HepG2 (cell line): Measurements from ENCODE around the gene NFATC2. TPM values are rescaled to one million over a fixed set of nuclear protein-coding genes. Genes with fewer than 3 reads are reported as not detected.

Experiments
- ATAC-seq: fragments of 200-7000 bp; cut with Tn5 transposase; 3 replicates; pipeline ENCODE4 v1.9.1; 2020; ENCODE audit warnings: mild to moderate bottlenecking, moderate library complexity
- BruUV-seq: library from RNA; stranded (reverse); fragments of 400-500 nt; replicated peaks from 2 replicates; lab custom pipeline; 2021; lab: Mats Ljungman, UMichigan
- CTCF ChIA-PET: fragments of 300-600 bp; formaldehyde crosslinking; extraction: SDS; loops from one replicate; lab custom pipeline; 2021; ENCODE audit warnings: low total read pairs, inconsistent platforms, low intra/inter-chr PET ratio; lab: Yijun Ruan, JAX
- POLR2A ChIA-PET: fragments of 350-600 bp; sonication (Branson Sonifier 250); formaldehyde crosslinking; loops from one replicate; lab custom pipeline; 2020; ENCODE audit warnings: antibody characterized with exemption, inconsistent platforms; lab: Yijun Ruan, JAX
- DNase-seq: peaks from one replicate; pipeline ENCODE4 v3.0.0-alpha.2; 2015; ENCODE audit warnings: low spot score
- FAIRE-seq: peaks from 3 replicates; lab custom pipeline; 2011; peaks lifted over from hg19 to GRCh38; lab: Jason Lieb, UNC
- H2AFZ ChIP-seq: one replicate; pipeline ENCODE4 v1.6.1; 2011; ENCODE audit warnings: low read length, inconsistent platforms
- H3K27ac ChIP-seq: fragments of 300-600 bp; 3 replicates; pipeline ENCODE4 v1.8.0; 2011; ENCODE audit warnings: mixed run types, mild to moderate bottlenecking, mixed read lengths, low read length, inconsistent platforms; ENCODE audit not compliant: insufficient read depth; ENCODE audit errors: extremely low read length
- H3K27me3 ChIP-seq, 2 experiments: fragments of 200-600 bp in 1 of 2; 2 replicates in 1 of 2; 3 replicates in 1 of 2; pipeline versions ENCODE4 v1.6.0 to v1.8.0; 2011; ENCODE audit warnings: low read length in 2 of 2, mild to moderate bottlenecking in 2 of 2, moderate library complexity in 2 of 2, inconsistent platforms in 1 of 2; ENCODE audit not compliant: insufficient read depth in 2 of 2, control insufficient read depth in 1 of 2
- H3K36me3 ChIP-seq, 2 experiments: fragments of 200-600 bp in 1 of 2; replicated peaks in 1 of 2; 2 replicates in 1 of 2; 3 replicates in 1 of 2; pipeline versions ENCODE4 v1.5.1 to v1.8.0; 2011; ENCODE audit warnings: low read length in 2 of 2, inconsistent platforms in 1 of 2; ENCODE audit not compliant: insufficient read depth in 2 of 2, control insufficient read depth in 1 of 2
- H3K4me1 ChIP-seq: 2 replicates; pipeline ENCODE4 v1.5.1; 2012; ENCODE audit warnings: low read length, inconsistent platforms; ENCODE audit not compliant: insufficient read depth
- H3K4me2 ChIP-seq: 2 replicates; pipeline ENCODE4 v1.6.0; 2011; ENCODE audit warnings: low read depth, low read length, inconsistent platforms
- H3K4me3 ChIP-seq, 3 experiments: fragments of 200-600 bp in 1 of 3; sonication (generic), shearing (Covaris generic) in 1 of 3; replicated peaks in 1 of 3; 2 replicates each; pipeline ENCODE4 v1.5.1; 2011 to 2016; ENCODE audit warnings: low read length in 3 of 3, inconsistent platforms in 2 of 3, low read depth in 2 of 3, mild to moderate bottlenecking in 2 of 3, control low read depth in 1 of 3, mixed read lengths in 1 of 3; ENCODE audit not compliant: insufficient read depth in 1 of 3
- H3K79me2 ChIP-seq: one replicate; pipeline ENCODE4 v1.6.1; 2011; ENCODE audit warnings: low read length, inconsistent platforms; ENCODE audit not compliant: insufficient read depth
- H3K9ac ChIP-seq: 2 replicates; pipeline ENCODE4 v1.6.0; 2011; ENCODE audit warnings: mild to moderate bottlenecking, low read depth, low read length, inconsistent platforms; ENCODE audit not compliant: insufficient read depth
- H3K9me3 ChIP-seq: 2 replicates; pipeline ENCODE4 v1.5.1; 2012; ENCODE audit warnings: mild to moderate bottlenecking, low read length
- H4K20me1 ChIP-seq: 2 replicates; pipeline ENCODE4 v1.6.0; 2011; ENCODE audit warnings: inconsistent platforms, mild to moderate bottlenecking, low read length, moderate library complexity; ENCODE audit not compliant: insufficient read depth
- ATF7-NPFF ChIP-seq: sonication (generic); formaldehyde crosslinking; IDR thresholded peaks from 2 replicates; pipeline ENCODE4 v1.8.1; 2023; ENCODE audit warnings: mild to moderate bottlenecking, low read depth, missing genetic modification reagents, moderate library complexity
- DNMT1 ChIP-seq: sonication (generic); formaldehyde crosslinking; IDR thresholded peaks from 2 replicates; pipeline ENCODE4 v1.5.1; 2020; ENCODE audit warnings: mild to moderate bottlenecking, missing genetic modification reagents
- HMGA1 ChIP-seq: sonication (generic); formaldehyde crosslinking; conservative IDR thresholded peaks from 2 replicates; pipeline ENCODE4 v1.4.0; 2020; ENCODE audit warnings: missing genetic modification reagents
- HOXA3 ChIP-seq: sonication (generic); formaldehyde crosslinking; IDR thresholded peaks from 2 replicates; pipeline ENCODE4 v1.5.0; 2020; ENCODE audit warnings: missing genetic modification reagents
- LCORL ChIP-seq, 2 experiments: fragments of 450-650 bp in 1 of 2; sonication (generic) in 1 of 2; formaldehyde crosslinking in 1 of 2; IDR thresholded peaks; 2 replicates each; pipeline versions ENCODE4 v1.5.0 to v1.6.1; 2017 to 2020; ENCODE audit warnings: antibody characterized with exemption in 1 of 2, missing genetic modification reagents in 1 of 2
- ZMYM3 ChIP-seq: sonication (generic); formaldehyde crosslinking; IDR thresholded peaks from 2 replicates; pipeline ENCODE4 v1.5.1; 2020; ENCODE audit warnings: mild to moderate bottlenecking, missing genetic modification reagents
- ZNF629 ChIP-seq: sonication (generic); formaldehyde crosslinking; conservative IDR thresholded peaks from 2 replicates; pipeline ENCODE4 v1.5.0; 2020; ENCODE audit warnings: missing genetic modification reagents
- WGBS: methylation state at CpG from one replicate; pipeline ENCODE4 v1.1.6; 2017; ENCODE audit warnings: low lambda C conversion rate; 5-methylcytosine and 5-hydroxymethylcytosine counted together
- in situ Hi-C: cut with HindIII; loops from 2 replicates; pipeline ENCODE4 v1.10.0; 2017; ENCODE audit warnings: low pct_unique_long_range_greater_than_20kb; ENCODE audit not compliant: extremely low pct_ligation_motif_present
- intact Hi-C: fragments of 100-400 bp; cut with micrococcal nuclease; formaldehyde crosslinking; loops from one replicate; pipeline ENCODE4 v1.10.0; 2022; ENCODE audit not compliant: unreplicated experiment
- polyA plus RNA-seq, 8 experiments: library from polyadenylated mRNA; depleted of rRNA in 3 of 8; stranded (reverse) in 7 of 8; unstranded in 1 of 8; fragments of >200 nt; fragmentation: Illumina TruSeq in 4 of 8; extraction: Trizol in 4 of 8; gene quantifications; 2 replicates each; pipeline versions ENCODE4 v1.2.1 to v1.2.3, GENCODE V29; 2011 to 2016; ENCODE audit warnings: low read depth in 4 of 8, missing spikeins in 1 of 8, mixed read lengths in 1 of 8; ENCODE audit not compliant: insufficient read depth in 1 of 8
- total RNA-seq, 5 experiments: library from RNA; depleted of rRNA; stranded (reverse); fragments of >200 nt; fragmentation: Illumina TruSeq; extraction: Trizol; gene quantifications; 2 replicates each; pipeline ENCODE4 v1.2.3, GENCODE V29; 2016; ENCODE audit warnings: low read depth in 1 of 5
- TF ChIP-seq, protein P1 (sequence below): sonication (generic); formaldehyde crosslinking; IDR thresholded peaks from 2 replicates; pipeline ENCODE4 v1.4.0; 2020; ENCODE audit warnings: low read depth, missing genetic modification reagents
- TF ChIP-seq, protein P2 (sequence below): IDR thresholded peaks from 2 replicates; pipeline ENCODE4 v1.6.1; 2016; ENCODE audit warnings: low read depth, borderline replicate concordance
- TF ChIP-seq, protein P3 (sequence below): IDR thresholded peaks from 2 replicates; pipeline ENCODE4 v1.6.1; 2016; ENCODE audit warnings: missing compliant biosample characterization, missing genetic modification reagents, borderline replicate concordance

Gene NFATC2
- total and polyA plus RNA-seq, 2 of the 13 experiments (the other 11 are each of a cell fraction or from before 2014, with no cell fraction given), result 1.9 to 3.3 TPM

DNA sequence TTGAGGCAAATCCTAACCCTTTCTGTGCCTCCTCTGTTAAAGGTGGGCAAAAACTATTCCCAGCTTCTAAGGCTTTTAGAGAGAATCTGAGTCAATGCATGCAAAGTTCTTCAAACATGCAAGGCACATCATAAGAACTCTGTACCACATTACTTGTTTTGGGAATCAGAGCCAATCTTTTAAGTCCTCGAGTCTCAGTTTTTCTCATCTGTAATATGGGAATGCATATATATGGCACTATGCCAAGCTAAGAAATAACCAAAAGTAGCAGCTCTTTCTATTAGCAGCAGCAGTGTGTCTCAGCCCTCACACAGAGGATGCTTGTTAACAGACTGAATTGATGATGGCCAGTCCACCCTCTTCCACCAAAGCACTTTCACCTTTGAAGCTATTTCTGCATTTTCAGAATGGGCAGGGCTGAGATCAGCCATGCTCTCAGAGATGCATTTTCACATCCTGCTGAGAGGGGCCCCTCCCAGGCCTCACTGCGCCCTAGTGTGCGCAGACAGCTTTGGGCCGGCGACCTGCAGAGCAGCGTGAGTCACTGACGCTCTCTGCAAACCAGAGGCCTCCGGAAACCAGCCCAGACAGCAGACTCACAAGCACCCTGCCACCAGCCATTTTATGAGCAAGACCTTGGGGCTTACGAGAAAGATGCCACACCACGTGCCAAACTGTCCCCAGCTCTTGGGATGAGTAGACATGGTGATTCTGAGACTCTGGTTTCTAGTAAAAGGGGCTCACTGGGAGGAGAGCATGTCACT lies 138.0 kb downstream of the NFATC2 start:
- Histone ChIP-seq H3K4me1 (no peaks in the 10 kb centered on the region), H3K27me3 (no peaks in the 10 kb centered on the region), H3K36me3 (peaks cover 0 to 10% of the 10 kb centered on the region in 2 experiments; a peak in 2 of 5 replicates), H3K4me2 (no peak overlapping the region), H3K79me2 (no peaks in the 10 kb centered on the region), H3K9me3 (no peaks in the 10 kb centered on the region), H3K9ac (no peak overlapping the region), H3K27ac (no peak overlapping the region), H2AFZ (no peak overlapping the region), H3K4me3 (no peak overlapping the region), H4K20me1 (no peaks in the 10 kb centered on the region)
- BruUV-seq, result no TSS peak
- intact Hi-C loops, result no loop called here
- ATAC-seq (no peak), DNase-seq (no peak), FAIRE-seq (no peak)
- POLR2A ChIA-PET, result no interaction called here
- WGBS, result 96% methylated on average over 8 of the region's 10 CpGs
- CTCF ChIA-PET, result interaction anchor here (1.2 kb wide), 1 partner anchor 190 kb away, joined by 5 read pairs; no protein-coding TSS in a partner anchor
- in situ Hi-C loops, result no loop called here
- TF ChIP-seq DNMT1 (CRISPR knock-in tag) (no peak), ZMYM3 (CRISPR knock-in tag) (0 out of 2 replicates have a peak, but pooled peaks have one; percentile 20), HOXA3 (CRISPR knock-in tag) (no peak), ATF7-NPFF (CRISPR knock-in tag) (no peak), HMGA1 (CRISPR knock-in tag) (no peak), ZNF629 (CRISPR knock-in tag) (peak; percentile 78), LCORL (IDR thresholded peaks at IDR 0.05) (peak; percentile 44; the same call in 1 of the 2 replicates), LCORL (CRISPR knock-in tag; IDR thresholded peaks at IDR 0.05) (no peak)
- TF ChIP-seq, protein P1, sequence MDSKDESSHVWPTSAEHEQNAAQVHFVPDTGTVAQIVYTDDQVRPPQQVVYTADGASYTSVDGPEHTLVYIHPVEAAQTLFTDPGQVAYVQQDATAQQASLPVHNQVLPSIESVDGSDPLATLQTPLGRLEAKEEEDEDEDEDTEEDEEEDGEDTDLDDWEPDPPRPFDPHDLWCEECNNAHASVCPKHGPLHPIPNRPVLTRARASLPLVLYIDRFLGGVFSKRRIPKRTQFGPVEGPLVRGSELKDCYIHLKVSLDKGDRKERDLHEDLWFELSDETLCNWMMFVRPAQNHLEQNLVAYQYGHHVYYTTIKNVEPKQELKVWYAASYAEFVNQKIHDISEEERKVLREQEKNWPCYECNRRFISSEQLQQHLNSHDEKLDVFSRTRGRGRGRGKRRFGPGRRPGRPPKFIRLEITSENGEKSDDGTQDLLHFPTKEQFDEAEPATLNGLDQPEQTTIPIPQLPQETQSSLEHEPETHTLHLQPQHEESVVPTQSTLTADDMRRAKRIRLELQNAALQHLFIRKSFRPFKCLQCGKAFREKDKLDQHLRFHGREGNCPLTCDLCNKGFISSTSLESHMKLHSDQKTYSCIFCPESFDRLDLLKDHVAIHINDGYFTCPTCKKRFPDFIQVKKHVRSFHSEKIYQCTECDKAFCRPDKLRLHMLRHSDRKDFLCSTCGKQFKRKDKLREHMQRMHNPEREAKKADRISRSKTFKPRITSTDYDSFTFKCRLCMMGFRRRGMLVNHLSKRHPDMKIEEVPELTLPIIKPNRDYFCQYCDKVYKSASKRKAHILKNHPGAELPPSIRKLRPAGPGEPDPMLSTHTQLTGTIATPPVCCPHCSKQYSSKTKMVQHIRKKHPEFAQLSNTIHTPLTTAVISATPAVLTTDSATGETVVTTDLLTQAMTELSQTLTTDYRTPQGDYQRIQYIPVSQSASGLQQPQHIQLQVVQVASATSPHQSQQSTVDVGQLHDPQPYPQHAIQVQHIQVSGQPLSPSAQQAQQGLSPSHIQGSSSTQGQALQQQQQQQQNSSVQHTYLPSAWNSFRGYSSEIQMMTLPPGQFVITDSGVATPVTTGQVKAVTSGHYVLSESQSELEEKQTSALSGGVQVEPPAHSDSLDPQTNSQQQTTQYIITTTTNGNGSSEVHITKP (CRISPR knock-in tag), result no peak
- TF ChIP-seq, protein P2, sequence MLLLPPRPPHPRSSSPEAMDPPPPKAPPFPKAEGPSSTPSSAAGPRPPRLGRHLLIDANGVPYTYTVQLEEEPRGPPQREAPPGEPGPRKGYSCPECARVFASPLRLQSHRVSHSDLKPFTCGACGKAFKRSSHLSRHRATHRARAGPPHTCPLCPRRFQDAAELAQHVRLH, result no peak
- TF ChIP-seq, protein P3, sequence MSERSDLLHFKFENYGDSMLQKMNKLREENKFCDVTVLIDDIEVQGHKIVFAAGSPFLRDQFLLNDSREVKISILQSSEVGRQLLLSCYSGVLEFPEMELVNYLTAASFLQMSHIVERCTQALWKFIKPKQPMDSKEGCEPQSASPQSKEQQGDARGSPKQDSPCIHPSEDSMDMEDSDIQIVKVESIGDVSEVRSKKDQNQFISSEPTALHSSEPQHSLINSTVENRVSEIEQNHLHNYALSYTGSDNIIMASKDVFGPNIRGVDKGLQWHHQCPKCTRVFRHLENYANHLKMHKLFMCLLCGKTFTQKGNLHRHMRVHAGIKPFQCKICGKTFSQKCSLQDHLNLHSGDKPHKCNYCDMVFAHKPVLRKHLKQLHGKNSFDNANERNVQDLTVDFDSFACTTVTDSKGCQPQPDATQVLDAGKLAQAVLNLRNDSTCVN (CRISPR knock-in tag), result no peak
